OCI-LY3 (cell line): ENCODE results near the gene INTS1.

Source experiments
- CTCF ChIP-seq: fragments of 200-600, 300-600 bp; sonication (generic); IDR thresholded peaks from 2 replicates; pipeline ENCODE4 v1.5.1; 2014; ENCODE audit warnings: antibody characterized with exemption, low read length, low read depth
- EZH2phosphoT487 ChIP-seq: fragments of 200-600 bp; shearing (Covaris generic); IDR thresholded peaks from 2 replicates; pipeline ENCODE4 v1.6.1; 2018; ENCODE audit warnings: antibody characterized with exemption, mixed run types, low read depth

- no peak for TF ChIP-seq CTCF
- no peak for TF ChIP-seq EZH2phosphoT487
Observed at GRCh38 chr7:1533255-1533546, 29.0 kb upstream of the INTS1 start.
